CD4-positive, CD25-positive, alpha-beta regulatory T cell (primary cell): ENCODE data around the gene WNK1. TPM values are rescaled to one million over a fixed set of nuclear protein-coding genes. Genes with fewer than 3 reads are reported as not detected.

ENCODE experiments used
- ATAC-seq, 2 donors: fragments of 150-1000 bp; cut with Tn5 transposase; one replicate each; pipeline ENCODE4 v1.10.0; 2021; ENCODE audit warnings: low read depth in 2 of 2, moderate number of reproducible peaks in 2 of 2, moderate library complexity in 1 of 2
- DNase-seq, 3 donors: peaks; one replicate each; pipeline versions ENCODE4 v3.0.0 to v3.0.0-alpha.2; 2012 to 2022; ENCODE audit warnings: mixed read lengths in 1 of 3
- H3K27ac ChIP-seq: one replicate; pipeline ENCODE4 v1.7.0; 2013; ENCODE audit warnings: mild to moderate bottlenecking, low read length; ENCODE audit not compliant: insufficient read depth, poor library complexity, severe bottlenecking
- H3K27me3 ChIP-seq: one replicate; pipeline ENCODE4 v1.7.0; 2013; ENCODE audit warnings: low read length; ENCODE audit not compliant: control insufficient read depth, insufficient read depth
- H3K36me3 ChIP-seq: one replicate; pipeline ENCODE4 v1.7.0; 2013; ENCODE audit warnings: mild to moderate bottlenecking, low read length, moderate library complexity; ENCODE audit not compliant: control insufficient read depth, insufficient read depth
- H3K4me1 ChIP-seq: 2 replicates; pipeline ENCODE4 v1.7.0; 2013; ENCODE audit warnings: mild to moderate bottlenecking, low read length; ENCODE audit not compliant: insufficient read depth, control insufficient read depth, poor library complexity, severe bottlenecking
- H3K4me3 ChIP-seq: one replicate; pipeline ENCODE4 v1.7.0; 2013; ENCODE audit warnings: low read depth, mild to moderate bottlenecking, low read length, moderate library complexity
- H3K9me3 ChIP-seq, 2 experiments: 1 replicate in 1 of 2; 2 replicates in 1 of 2; pipeline ENCODE4 v1.7.0; 2013; ENCODE audit warnings: low read length in 2 of 2, mild to moderate bottlenecking in 1 of 2, moderate library complexity in 1 of 2; ENCODE audit not compliant: control insufficient read depth in 2 of 2
- H3K27ac Mint-ChIP-seq, 3 donors: one replicate each; pipeline ENCODE4 v1.8.0; 2020 to 2022; ENCODE audit warnings: mild to moderate bottlenecking in 3 of 3, mixed read lengths in 3 of 3, moderate library complexity in 2 of 3
- H3K27me3 Mint-ChIP-seq: one replicate; pipeline ENCODE4 v1.8.0; 2022; ENCODE audit warnings: mild to moderate bottlenecking, mixed read lengths
- H3K36me3 Mint-ChIP-seq: one replicate; pipeline ENCODE4 v1.8.0; 2020; ENCODE audit warnings: mixed read lengths
- H3K4me1 Mint-ChIP-seq, 4 donors: one replicate each; pipeline ENCODE4 v1.8.0; 2020 to 2022; ENCODE audit warnings: mixed read lengths in 4 of 4, mild to moderate bottlenecking in 1 of 4
- H3K4me3 Mint-ChIP-seq, 4 donors: one replicate each; pipeline ENCODE4 v1.8.0; 2020 to 2022; ENCODE audit warnings: mild to moderate bottlenecking in 4 of 4, mixed read lengths in 4 of 4, moderate library complexity in 3 of 4
- H3K9me3 Mint-ChIP-seq, 7 donors: one replicate each; pipeline ENCODE4 v1.8.0; 2020 to 2022; ENCODE audit warnings: mixed read lengths in 7 of 7, mild to moderate bottlenecking in 3 of 7, moderate library complexity in 2 of 7
- polyA plus RNA-seq, 4 donors: library from polyadenylated mRNA; unstranded; fragments of 300-500 nt; fragmentation: Illumina TruSeq; gene quantifications; one replicate each; pipeline ENCODE4 v1.2.3, GENCODE V29; 2021
- total RNA-seq: library from RNA; stranded (reverse); gene quantifications from one replicate; pipeline ENCODE4 v1.2.3, GENCODE V29; 2022

WNK1 gene
- total and polyA plus RNA-seq, 5 donors from 2014 or later: 22.1 to 360 (median 32.8) TPM

GRCh38 chr12:938810-939209 is 186.4 kb downstream of the WNK1 start:
- H3K36me3 Mint-ChIP-seq: peaks cover 17% of the 10 kb centered on the region
- no peak for DNase-seq
- Histone ChIP-seq H3K4me1 (no peaks in the 10 kb centered on the region), H3K27me3 (no peaks in the 10 kb centered on the region), H3K36me3 (peaks cover 7% of the 10 kb centered on the region), H3K27ac (no peak overlapping the region), H3K9me3 (no peaks in the 10 kb centered on the region), H3K4me3 (no peak overlapping the region)
- no peak overlapping the region for H3K27ac Mint-ChIP-seq
- peaks cover 14 to 21% (median 16%) of the 10 kb centered on the region in 4 donors for H3K4me1 Mint-ChIP-seq
- H3K27me3 Mint-ChIP-seq: no peaks in the 10 kb centered on the region
- no peaks in the 10 kb centered on the region for H3K9me3 Mint-ChIP-seq
- no peak for ATAC-seq
- no peak overlapping the region for H3K4me3 Mint-ChIP-seq

- Mint-ChIP-seq H3K27ac (peak overlapping the region in 1 of 3 donors; percentile 54), H3K4me3 (peak overlapping the region in 1 of 4 donors; percentile 40), H3K36me3 (peaks cover 26% of the 10 kb centered on the region), H3K27me3 (no peaks in the 10 kb centered on the region), H3K4me1 (peaks cover 27 to 49% (median 30%) of the 10 kb centered on the region in 4 donors), H3K9me3 (no peaks in the 10 kb centered on the region)
- Histone ChIP-seq H3K27ac (no peak overlapping the region), H3K9me3 (no peaks in the 10 kb centered on the region), H3K4me3 (no peak overlapping the region), H3K4me1 (peaks cover 1% of the 10 kb centered on the region), H3K27me3 (no peaks in the 10 kb centered on the region), H3K36me3 (peaks cover 10% of the 10 kb centered on the region)
- ATAC-seq (no peak), DNase-seq (no peak)
These were observed 190.7 kb downstream of the WNK1 start for GRCh38 chr12:943051-943450.

- no peak overlapping the region for H3K4me3 ChIP-seq
- H3K27ac Mint-ChIP-seq: peak overlapping the region; percentile 10 to 76 (median 25)
- peaks cover 25% of the 10 kb centered on the region for H3K36me3 Mint-ChIP-seq
- H3K36me3 ChIP-seq: peaks cover 5% of the 10 kb centered on the region
- H3K9me3 Mint-ChIP-seq: no peaks in the 10 kb centered on the region
- H3K27me3 ChIP-seq: no peaks in the 10 kb centered on the region
- H3K27ac ChIP-seq: no peak overlapping the region
- peaks cover 32 to 55% (median 36%) of the 10 kb centered on the region in 4 donors for H3K4me1 Mint-ChIP-seq
- H3K27me3 Mint-ChIP-seq: no peaks in the 10 kb centered on the region
- DNase-seq (no peak), ATAC-seq (no peak)
- H3K4me1 ChIP-seq: peaks cover 8% of the 10 kb centered on the region
- no peaks in the 10 kb centered on the region for H3K9me3 ChIP-seq
- peak overlapping the region in 2 of 4 donors; percentile 0 to 41 for H3K4me3 Mint-ChIP-seq
These were observed 191.8 kb downstream of the WNK1 start for GRCh38 chr12:944211-944610.

- Mint-ChIP-seq H3K4me3 (peak overlapping the region in 3 of 4 donors; percentile 71 to 98 (median 84)), H3K36me3 (peaks cover 9% of the 10 kb centered on the region), H3K27ac (peak overlapping the region; percentile 29 to 73 (median 39)), H3K27me3 (peaks cover 8% of the 10 kb centered on the region), H3K9me3 (no peaks in the 10 kb centered on the region), H3K4me1 (peaks cover 22 to 50% (median 32%) of the 10 kb centered on the region in 4 donors)
- DNase-seq (no peak), ATAC-seq (no peak)
- Histone ChIP-seq H3K36me3 (peaks cover 3% of the 10 kb centered on the region), H3K27ac (no peak overlapping the region), H3K27me3 (no peaks in the 10 kb centered on the region), H3K4me3 (no peak overlapping the region), H3K9me3 (no peaks in the 10 kb centered on the region), H3K4me1 (peaks cover 12% of the 10 kb centered on the region)
These were observed 193.8 kb downstream of the WNK1 start for GRCh38 chr12:946212-946611.

- peaks cover 3% of the 10 kb centered on the region for H3K36me3 ChIP-seq
- Mint-ChIP-seq H3K4me1 (peaks cover 22 to 52% (median 32%) of the 10 kb centered on the region in 4 donors), H3K4me3 (peak overlapping the region; percentile 38 to 98 (median 78))
These were observed 194.3 kb downstream of the WNK1 start for GRCh38 chr12:946631-947030.

GRCh38 chr12:948238-948637 is 195.9 kb downstream of the WNK1 start:
- no peaks in the 10 kb centered on the region for H3K9me3 ChIP-seq
- Mint-ChIP-seq H3K9me3 (no peaks in the 10 kb centered on the region), H3K4me3 (peak overlapping the region; percentile 58 to 98 (median 96)), H3K27me3 (peaks cover 8% of the 10 kb centered on the region), H3K4me1 (peaks cover 22 to 49% (median 29%) of the 10 kb centered on the region in 4 donors), H3K27ac (peak overlapping the region in 2 of 3 donors; percentile 19 to 77), H3K36me3 (peaks cover 9% of the 10 kb centered on the region)
- peaks cover 3% of the 10 kb centered on the region for H3K36me3 ChIP-seq
- ATAC-seq (no peak), DNase-seq (no peak)
- peak overlapping the region; percentile 18 for H3K4me3 ChIP-seq
- H3K27ac ChIP-seq: peak overlapping the region; percentile 85
- no peaks in the 10 kb centered on the region for H3K27me3 ChIP-seq
- H3K4me1 ChIP-seq: peaks cover 12% of the 10 kb centered on the region

More at GRCh38 chr12:946631-947030, 194.3 kb downstream of the WNK1 start:
- DNase-seq (no peak), ATAC-seq (no peak)
- Histone ChIP-seq H3K4me3 (no peak overlapping the region), H3K27ac (no peak overlapping the region), H3K27me3 (no peaks in the 10 kb centered on the region), H3K4me1 (peaks cover 12% of the 10 kb centered on the region), H3K9me3 (no peaks in the 10 kb centered on the region)
- peak overlapping the region in 1 of 3 donors; percentile 73 for H3K27ac Mint-ChIP-seq
- peaks cover 9% of the 10 kb centered on the region for H3K36me3 Mint-ChIP-seq
- no peaks in the 10 kb centered on the region for H3K9me3 Mint-ChIP-seq
- H3K27me3 Mint-ChIP-seq: peaks cover 8% of the 10 kb centered on the region

GRCh38 chr12:949453-950191 is 197.2 kb downstream of the WNK1 start, which contains the start of gene RAD52:
Gene RAD52, minus strand, starts transcription at chr12:949694. Its CDS starts 16,636 bp downstream, at chr12:933058.
- Mint-ChIP-seq H3K36me3 (peaks cover 3% of the 10 kb centered on the region), H3K4me3 (peak within 1 kb of the TSS; percentile 94 to 98 (median 98)), H3K27me3 (peaks cover 8% of the 10 kb centered on the region), H3K9me3 (no peaks in the 10 kb centered on the region), H3K27ac (peak within 1 kb of the TSS; percentile 81 to 97 (median 94)), H3K4me1 (peaks cover 17 to 43% (median 30%) of the 10 kb centered on the region in 4 donors)
- H3K9me3 ChIP-seq: no peaks in the 10 kb centered on the region
- H3K27me3 ChIP-seq: no peaks in the 10 kb centered on the region
- peaks cover 12% of the 10 kb centered on the region for H3K4me1 ChIP-seq
- no peaks in the 10 kb centered on the region for H3K36me3 ChIP-seq
- ATAC-seq: peak; percentile 88 to 90
- DNase-seq: peak; percentile 91 to 99 (median 95)
- H3K27ac ChIP-seq: peak within 1 kb of the TSS; percentile 85
- peak within 1 kb of the TSS; percentile 77 for H3K4me3 ChIP-seq
